ENCODE data around the gene ZNF394.

Gene ZNF394

DNA sequence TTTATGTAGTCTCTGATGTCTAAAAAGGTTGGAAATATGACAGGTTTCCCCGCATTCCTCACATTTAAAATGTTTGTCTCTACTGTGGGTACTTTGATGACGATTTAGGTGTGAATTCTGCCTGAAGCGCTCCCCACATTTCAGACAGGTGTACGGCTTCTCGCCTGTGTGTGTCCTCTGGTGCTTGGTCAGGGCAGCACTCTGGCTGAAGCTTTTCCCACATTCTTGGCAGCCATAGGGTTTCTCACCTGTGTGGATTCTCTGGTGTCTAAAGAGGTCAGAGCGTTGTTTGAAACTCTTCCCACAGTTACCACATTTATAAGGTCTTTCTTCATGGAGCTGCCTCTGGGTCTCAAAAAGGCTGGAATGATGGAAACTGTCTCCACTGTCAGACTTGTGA, 6.3 kb downstream of the ZNF394 start:
- no peak for DNase-seq (ENCODE audit: low spot score)

DNA sequence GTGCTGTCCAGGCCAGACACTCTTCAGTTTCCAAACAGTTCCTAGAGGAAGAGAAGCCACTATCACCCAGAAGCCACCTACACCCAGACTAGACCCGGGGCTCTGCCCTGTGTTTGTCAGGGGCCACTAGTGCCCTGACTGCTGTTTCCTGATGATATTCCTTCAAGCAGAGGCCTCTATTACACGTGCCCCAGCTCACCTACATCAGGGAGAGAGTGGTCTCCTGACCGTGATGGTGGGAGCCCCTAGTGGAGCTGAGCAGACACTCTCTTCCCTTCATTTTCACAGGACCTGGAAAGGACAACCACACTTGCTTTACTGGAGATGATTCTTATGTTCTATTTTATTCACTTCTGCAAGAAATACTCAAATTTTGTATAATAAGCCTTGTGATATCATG, 9.2 kb downstream of the ZNF394 start:
- DNase-seq (ENCODE audit: low spot score), result no peak

DNA sequence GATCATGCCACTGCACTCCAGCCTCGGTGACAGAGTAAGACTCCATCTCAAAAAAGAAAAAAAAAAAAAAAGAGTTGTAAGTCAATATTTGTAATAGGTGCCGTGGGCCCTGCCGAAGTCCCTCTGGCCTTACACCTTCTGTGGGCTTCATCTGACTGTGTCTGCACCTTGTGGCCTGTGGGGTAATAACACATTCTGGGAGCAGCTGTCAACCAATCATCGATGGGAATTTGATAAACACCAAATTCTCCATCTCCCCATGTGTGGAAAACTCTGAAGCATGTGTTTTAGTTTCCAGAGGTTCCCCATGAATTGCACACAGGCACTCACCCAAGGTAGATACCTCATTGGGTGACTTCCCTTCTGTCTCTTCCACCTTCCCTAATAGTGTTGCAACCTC, 10.8 kb downstream of the ZNF394 start:
- DNase-seq (ENCODE audit: low spot score), result no peak

- DNase-seq (ENCODE audit: low spot score), result no peak
These were observed 15.0 kb downstream of the ZNF394 start for GRCh38 chr7:99485094-99485493.

GRCh38 chr7:99478464-99479440, 21.3 kb downstream of the ZNF394 start:
- peak; percentile 26 for DNase-seq (ENCODE audit: low spot score)

DNA sequence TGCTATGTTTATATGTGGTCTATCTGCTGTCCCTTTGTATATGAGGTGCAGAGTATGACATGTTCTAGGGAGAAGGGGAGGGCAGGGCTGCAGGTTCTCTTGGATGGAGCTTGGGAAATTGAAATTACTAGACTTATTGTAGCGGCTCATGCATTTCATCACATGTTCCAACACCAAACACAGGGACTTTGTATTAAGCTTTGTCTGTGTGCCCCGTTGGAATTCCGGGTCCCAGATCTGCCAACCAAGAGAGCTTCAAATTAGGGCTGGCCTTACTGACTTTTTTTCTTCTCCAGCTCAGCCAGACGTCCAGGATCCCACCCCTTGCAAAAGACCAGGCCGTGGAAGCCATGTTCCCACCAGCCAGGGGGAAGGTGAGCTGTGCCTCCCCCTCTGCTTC, 24.0 kb downstream of the ZNF394 start:
- DNase-seq (ENCODE audit: low spot score), result no peak

GRCh38 chr7:99473315-99473596, 26.8 kb downstream of the ZNF394 start:
- peak; percentile 54 for DNase-seq (ENCODE audit: low spot score)

- DNase-seq (ENCODE audit: low spot score), result peak; percentile 96
These were observed 27.3 kb downstream of the ZNF394 start, which contains the start of gene ZNF789 for GRCh38 chr7:99472561-99473314. Gene ZNF789, plus strand, starts transcription at chr7:99472890. Its CDS starts 3,567 bp downstream, at chr7:99476457.

GRCh38 chr7:99469381-99470065, 30.6 kb downstream of the ZNF394 start:
- no peak for DNase-seq (ENCODE audit: low spot score)

- DNase-seq (ENCODE audit: low spot score), result no peak
These were observed 31.7 kb downstream of the ZNF394 start for GRCh38 chr7:99468336-99468918.

DNA sequence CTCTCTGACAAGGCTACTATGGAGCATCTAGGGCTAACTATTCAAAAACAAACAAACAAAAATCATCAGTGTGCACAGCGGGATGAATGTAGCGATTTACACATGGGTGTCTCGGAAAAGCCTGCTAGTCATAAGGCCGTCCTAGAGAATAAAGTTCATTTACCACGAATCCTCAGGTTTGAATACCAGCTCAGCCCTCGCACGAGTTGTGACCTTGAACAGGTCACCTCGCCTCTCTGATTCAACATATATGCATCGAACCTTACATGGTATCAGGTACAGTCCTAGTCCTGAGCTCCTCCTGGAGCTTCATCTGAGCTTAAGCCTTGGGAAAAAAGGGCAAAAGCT, 34.7 kb downstream of the ZNF394 start:
- DNase-seq (ENCODE audit: low spot score), result no peak

DNA sequence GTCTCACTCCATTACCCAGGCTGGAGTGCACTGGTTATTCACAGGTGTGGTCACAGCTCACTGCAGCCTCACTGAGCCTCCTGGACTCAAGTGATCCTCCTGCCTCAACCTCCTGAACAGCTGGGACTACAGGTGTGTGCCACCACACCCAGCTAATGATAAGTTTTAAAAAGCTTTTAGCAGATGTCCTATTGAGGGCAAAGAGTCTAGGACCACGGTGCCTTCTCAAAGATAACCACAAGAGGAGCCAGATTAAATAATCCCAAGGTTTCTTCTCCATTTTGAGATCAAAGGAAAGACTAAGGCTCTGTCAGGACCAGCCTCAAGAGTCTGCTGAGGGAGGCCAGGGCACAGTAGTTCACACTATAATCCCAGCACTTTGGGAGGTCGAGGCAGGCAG, 38.9 kb downstream of the ZNF394 start:
- no peak for DNase-seq (ENCODE audit: low spot score)

GRCh38 chr7:99460651-99461050, 39.4 kb downstream of the ZNF394 start:
- DNase-seq (ENCODE audit: low spot score), result no peak

DNA sequence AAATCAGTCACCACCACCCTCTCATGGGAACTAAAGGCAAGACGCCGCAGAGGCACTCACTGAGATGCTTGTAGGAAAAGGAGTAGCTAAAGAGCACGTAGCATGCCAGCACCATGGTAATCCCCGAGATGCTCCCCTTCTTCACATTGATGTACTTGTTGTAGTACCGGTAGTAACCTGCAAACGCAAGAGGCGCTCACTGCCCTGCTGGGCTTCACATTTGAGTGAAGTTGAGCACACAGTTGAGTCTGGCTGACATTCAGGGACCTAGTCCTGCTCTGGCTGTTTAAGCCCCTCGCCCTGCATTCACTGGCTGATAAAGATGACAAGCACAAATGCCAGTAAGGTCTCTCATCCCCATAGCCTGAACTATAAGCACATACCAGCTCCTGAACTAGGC, 41.0 kb downstream of the ZNF394 start:
- no peak for DNase-seq (ENCODE audit: low spot score)

GRCh38 chr7:99457650-99458493, 42.2 kb downstream of the ZNF394 start:
- no peak for DNase-seq (ENCODE audit: low spot score)

- no peak for DNase-seq (ENCODE audit: low spot score)
These were observed 42.9 kb downstream of the ZNF394 start for GRCh38 chr7:99457050-99457649.

DNA sequence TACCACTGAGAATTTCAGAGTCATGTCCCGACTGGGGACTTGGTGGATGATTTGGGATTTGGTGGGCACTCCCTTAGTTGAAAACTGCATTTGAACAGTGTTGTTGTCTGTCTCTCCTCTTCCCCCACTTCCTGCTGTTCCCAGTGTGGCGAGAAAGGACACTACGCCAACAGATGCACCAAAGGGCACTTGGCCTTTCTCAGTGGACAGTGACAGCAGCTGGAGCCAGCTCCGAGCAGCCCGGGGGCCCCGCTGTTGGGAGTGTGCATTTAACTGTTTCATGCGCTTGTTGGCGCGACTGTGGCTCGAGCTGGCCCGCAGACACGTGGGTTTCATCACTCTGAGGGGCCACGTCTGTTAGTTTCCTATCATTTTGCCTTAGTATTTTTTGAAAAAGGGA, 43.8 kb downstream of the ZNF394 start:
- no peak for DNase-seq (ENCODE audit: low spot score)

DNA sequence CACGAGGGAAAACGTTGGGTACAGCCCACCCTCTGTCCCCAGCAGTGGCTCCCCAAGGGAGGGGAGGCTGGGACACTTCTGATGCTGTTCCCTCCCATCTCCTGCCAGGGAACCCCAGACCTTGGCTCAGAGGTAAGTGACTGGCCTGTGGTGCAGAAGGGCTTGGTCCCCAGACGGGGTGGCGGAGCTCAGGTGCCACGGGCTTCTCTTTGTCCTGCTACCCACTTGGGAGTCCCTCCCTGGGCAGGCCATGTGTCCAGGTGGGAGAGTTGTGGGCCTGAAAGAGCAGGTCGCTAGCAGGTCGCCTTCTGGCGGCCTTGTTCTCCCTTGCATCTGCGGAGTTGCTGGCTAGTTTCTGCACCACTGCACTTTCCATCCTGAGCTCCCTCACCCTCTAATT, 44.2 kb downstream of the ZNF394 start:
- no peak for DNase-seq (ENCODE audit: low spot score)

GRCh38 chr7:99453105-99453504, 47.0 kb downstream of the ZNF394 start:
- no peak for DNase-seq (ENCODE audit: low spot score)

GRCh38 chr7:99452541-99452940, 47.5 kb downstream of the ZNF394 start:
- no peak for DNase-seq (ENCODE audit: low spot score)

GRCh38 chr7:99451936-99452335, 48.1 kb downstream of the ZNF394 start:
- no peak for DNase-seq (ENCODE audit: low spot score)

Measured in pons (tissue), 1 donor.